ENCODE data around the gene OPALIN. TPM values are rescaled to one million over a fixed set of nuclear protein-coding genes. Genes with fewer than 3 reads are reported as not detected.

Gene OPALIN
- total and polyA plus RNA-seq, 2 donors from 2014 or later: not detected

GRCh38 chr10:96406091-96406490, 47.3 kb upstream of the OPALIN start:
- FAIRE-seq: no peak
- no peak for DNase-seq
- no peak for TF ChIP-seq CTCF (IDR thresholded peaks at IDR 0.05; ENCODE audit: borderline replicate concordance, extremely low read depth, insufficient read depth)
- H3K9me3 ChIP-seq (ENCODE audit: control insufficient read depth in 2 of 3, insufficient read depth in 1 of 3, low read length in 3 of 3): no peaks in the 10 kb centered on the region
- H3K4me1 ChIP-seq (ENCODE audit: control insufficient read depth in 2 of 3, insufficient read depth in 2 of 3, low read depth in 1 of 3, low read length in 3 of 3): no peaks in the 10 kb centered on the region
- intact Hi-C loops (cut with DNase I): no loop called here
- no peak overlapping the region for H3K9ac ChIP-seq (ENCODE audit: low read length in 3 of 3)
- H3K4me3 ChIP-seq (ENCODE audit: low read length in 3 of 3): no peak overlapping the region
- H3K36me3 ChIP-seq (ENCODE audit: control insufficient read depth in 2 of 3, insufficient read depth in 3 of 3, low read length in 3 of 3): no peaks in the 10 kb centered on the region
- H3K27me3 ChIP-seq (ENCODE audit: control insufficient read depth, insufficient read depth, low read length): no peaks in the 10 kb centered on the region
- no peak overlapping the region for H3K27ac ChIP-seq (ENCODE audit: low read depth in 2 of 2, low read length in 2 of 2)

GRCh38 chr10:96402417-96403305, 43.9 kb upstream of the OPALIN start:
- Histone ChIP-seq H3K9me3 (ENCODE audit: control insufficient read depth in 2 of 3, insufficient read depth in 1 of 3, low read length in 3 of 3) (no peaks in the 10 kb centered on the region), H3K36me3 (ENCODE audit: control insufficient read depth in 2 of 3, insufficient read depth in 3 of 3, low read length in 3 of 3) (no peaks in the 10 kb centered on the region), H3K9ac (ENCODE audit: low read length in 3 of 3) (no peak overlapping the region), H3K27me3 (ENCODE audit: control insufficient read depth, insufficient read depth, low read length) (no peaks in the 10 kb centered on the region), H3K4me3 (ENCODE audit: low read length in 3 of 3) (no peak overlapping the region), H3K27ac (ENCODE audit: low read depth in 2 of 2, low read length in 2 of 2) (no peak overlapping the region), H3K4me1 (ENCODE audit: control insufficient read depth in 2 of 3, insufficient read depth in 2 of 3, low read depth in 1 of 3, low read length in 3 of 3) (no peaks in the 10 kb centered on the region)
- DNase-seq: peak in 1 of 5 donors; percentile 3
- intact Hi-C loops (cut with DNase I): no loop called here
- TF ChIP-seq CTCF (IDR thresholded peaks at IDR 0.05; ENCODE audit: borderline replicate concordance, extremely low read depth, insufficient read depth): no peak
- FAIRE-seq: no peak

- Histone ChIP-seq H3K27me3 (ENCODE audit: control insufficient read depth, insufficient read depth, low read length) (no peaks in the 10 kb centered on the region), H3K36me3 (ENCODE audit: control insufficient read depth in 2 of 3, insufficient read depth in 3 of 3, low read length in 3 of 3) (no peaks in the 10 kb centered on the region), H3K9me3 (ENCODE audit: control insufficient read depth in 2 of 3, insufficient read depth in 1 of 3, low read length in 3 of 3) (no peaks in the 10 kb centered on the region), H3K27ac (ENCODE audit: low read depth in 2 of 2, low read length in 2 of 2) (no peak overlapping the region), H3K4me3 (ENCODE audit: low read length in 3 of 3) (no peak overlapping the region), H3K4me1 (ENCODE audit: control insufficient read depth in 2 of 3, insufficient read depth in 2 of 3, low read depth in 1 of 3, low read length in 3 of 3) (no peaks in the 10 kb centered on the region), H3K9ac (ENCODE audit: low read length in 3 of 3) (no peak overlapping the region)
- peak in 1 of 5 donors; percentile 14 for DNase-seq
- no peak for FAIRE-seq
- intact Hi-C loops (cut with DNase I): no loop called here
- TF ChIP-seq CTCF (IDR thresholded peaks at IDR 0.05; ENCODE audit: borderline replicate concordance, extremely low read depth, insufficient read depth): no peak
These were observed 42.2 kb upstream of the OPALIN start for GRCh38 chr10:96401036-96401435.
